Subcutaneous abdominal adipose tissue (tissue), 5 donors: ENCODE results near the gene ST3GAL5.
"Not testable (repeated sequence)": the region's sequence is repeated elsewhere in the genome, so short reads cannot be mapped to it uniquely, and the experiment has no call there.

Experiments used
- H3K27ac ChIP-seq: one replicate; pipeline ENCODE4 v1.7.0; 2013; ENCODE audit warnings: low read depth, mild to moderate bottlenecking, inconsistent platforms, low read length, moderate library complexity
- H3K27me3 ChIP-seq, 5 donors: one replicate each; pipeline ENCODE4 v1.7.0; 2013; ENCODE audit warnings: low read length in 5 of 5, inconsistent platforms in 1 of 5; ENCODE audit not compliant: control insufficient read depth in 5 of 5, insufficient read depth in 4 of 5
- H3K36me3 ChIP-seq, 5 donors: one replicate each; pipeline ENCODE4 v1.7.0; 2013; ENCODE audit warnings: low read length in 5 of 5; ENCODE audit not compliant: control insufficient read depth in 5 of 5, insufficient read depth in 5 of 5
- H3K4me1 ChIP-seq, 5 donors: one replicate each; pipeline ENCODE4 v1.7.0; 2013; ENCODE audit warnings: low read length in 5 of 5, mild to moderate bottlenecking in 3 of 5, moderate library complexity in 1 of 5; ENCODE audit not compliant: control insufficient read depth in 5 of 5, insufficient read depth in 5 of 5
- H3K4me3 ChIP-seq, 5 donors: one replicate each; pipeline ENCODE4 v1.7.0; 2013; ENCODE audit warnings: low read length in 5 of 5, low read depth in 1 of 5
- H3K9ac ChIP-seq, 5 donors: one replicate each; pipeline ENCODE4 v1.7.0; 2013; ENCODE audit warnings: low read length in 5 of 5, mild to moderate bottlenecking in 4 of 5, moderate library complexity in 3 of 5
- H3K9me3 ChIP-seq, 5 donors: one replicate each; pipeline ENCODE4 v1.7.0; 2013; ENCODE audit warnings: low read length in 5 of 5; ENCODE audit not compliant: control insufficient read depth in 5 of 5
- donor health status: healthy.
- donor health status: healthy.
- donor health status: healthy.
- donor health status: healthy.
- donor health status: healthy.

Gene ST3GAL5

GRCh38 chr2:85844486-85844885 is 44.3 kb downstream of the ST3GAL5 start:
- Histone ChIP-seq H3K27ac (no peak overlapping the region), H3K4me1 (no peaks in the 10 kb centered on the region), H3K9me3 (no peaks in the 10 kb centered on the region), H3K27me3 (no peaks in the 10 kb centered on the region), H3K36me3 (peaks cover 15 to 52% (median 24%) of the 10 kb centered on the region in 5 donors), H3K4me3 (no peak overlapping the region), H3K9ac (no peak overlapping the region)

GRCh38 chr2:85843543-85843942 is 45.2 kb downstream of the ST3GAL5 start:
- Histone ChIP-seq H3K27me3 (no peaks in the 10 kb centered on the region), H3K9ac (no peak overlapping the region), H3K4me1 (no peaks in the 10 kb centered on the region), H3K36me3 (peaks cover 15 to 54% (median 26%) of the 10 kb centered on the region in 5 donors), H3K27ac (no peak overlapping the region), H3K9me3 (no peaks in the 10 kb centered on the region), H3K4me3 (no peak overlapping the region)

- Histone ChIP-seq H3K27me3 (no peaks in the 10 kb centered on the region), H3K36me3 (peaks cover 11 to 35% (median 20%) of the 10 kb centered on the region in 5 donors), H3K9ac (no peak overlapping the region), H3K27ac (no peak overlapping the region), H3K4me1 (no peaks in the 10 kb centered on the region), H3K9me3 (no peaks in the 10 kb centered on the region), H3K4me3 (no peak overlapping the region)
Observed at GRCh38 chr2:85840091-85840490, 48.7 kb downstream of the ST3GAL5 start.

GRCh38 chr2:85839461-85839860 is 49.3 kb downstream of the ST3GAL5 start:
- Histone ChIP-seq H3K27ac (no peak overlapping the region), H3K4me1 (no peaks in the 10 kb centered on the region), H3K9ac (no peak overlapping the region), H3K27me3 (no peaks in the 10 kb centered on the region), H3K4me3 (no peak overlapping the region), H3K9me3 (no peaks in the 10 kb centered on the region), H3K36me3 (peaks cover 11 to 31% (median 15%) of the 10 kb centered on the region in 5 donors)

- Histone ChIP-seq H3K9me3 (no peaks in the 10 kb centered on the region), H3K27ac (no peak overlapping the region), H3K27me3 (no peaks in the 10 kb centered on the region), H3K4me1 (no peaks in the 10 kb centered on the region), H3K36me3 (peaks cover 8 to 25% (median 11%) of the 10 kb centered on the region in 5 donors), H3K4me3 (no peak overlapping the region), H3K9ac (no peak overlapping the region)
Observed at GRCh38 chr2:85838641-85839040, 50.1 kb downstream of the ST3GAL5 start.

GRCh38 chr2:85838181-85838580 is 50.6 kb downstream of the ST3GAL5 start:
- Histone ChIP-seq H3K9ac (no peak overlapping the region), H3K27me3 (no peaks in the 10 kb centered on the region)

GRCh38 chr2:85834466-85834865 is 54.3 kb downstream of the ST3GAL5 start:
- peaks cover 0 to 6% (median 5%) of the 10 kb centered on the region in 5 donors for H3K36me3 ChIP-seq
- no peaks in the 10 kb centered on the region for H3K4me1 ChIP-seq
- no peak overlapping the region for H3K27ac ChIP-seq
- H3K9ac ChIP-seq = no peak overlapping the region
- H3K27me3 ChIP-seq = no peaks in the 10 kb centered on the region
- no peak overlapping the region for H3K4me3 ChIP-seq
- H3K9me3 ChIP-seq = no peaks in the 10 kb centered on the region

More at GRCh38 chr2:85838181-85838580, 50.6 kb downstream of the ST3GAL5 start:
- H3K36me3 ChIP-seq = peaks cover 8 to 23% (median 11%) of the 10 kb centered on the region in 5 donors
- no peak overlapping the region for H3K4me3 ChIP-seq
- no peaks in the 10 kb centered on the region for H3K9me3 ChIP-seq
- no peaks in the 10 kb centered on the region for H3K4me1 ChIP-seq
- no peak overlapping the region for H3K27ac ChIP-seq

- H3K9ac ChIP-seq = no peak overlapping the region
- no peak overlapping the region for H3K4me3 ChIP-seq
- H3K4me1 ChIP-seq = peaks cover 0 to 12% (median 10%) of the 10 kb centered on the region in 5 donors
- no peaks in the 10 kb centered on the region for H3K36me3 ChIP-seq
- no peak overlapping the region for H3K27ac ChIP-seq
- no peaks in the 10 kb centered on the region for H3K9me3 ChIP-seq
- H3K27me3 ChIP-seq = peaks cover 0 to 2% (median 0%) of the 10 kb centered on the region in 5 donors
Observed at GRCh38 chr2:85831735-85832134, 57.1 kb downstream of the ST3GAL5 start.

- peaks cover 0 to 12% (median 10%) of the 10 kb centered on the region in 5 donors for H3K4me1 ChIP-seq
- peak overlapping the region in 1 of 5 donors; percentile 3 for H3K9ac ChIP-seq
- no peaks in the 10 kb centered on the region for H3K36me3 ChIP-seq
- no peak overlapping the region for H3K4me3 ChIP-seq
- no peaks in the 10 kb centered on the region for H3K9me3 ChIP-seq
- peaks cover 0 to 3% (median 0%) of the 10 kb centered on the region in 5 donors for H3K27me3 ChIP-seq
- H3K27ac ChIP-seq = no peak overlapping the region
Observed at GRCh38 chr2:85830645-85831044, 58.1 kb downstream of the ST3GAL5 start.

- H3K4me3 ChIP-seq, H3K36me3 ChIP-seq, H3K9ac ChIP-seq, H3K27ac ChIP-seq, H3K9me3 ChIP-seq, H3K27me3 ChIP-seq: not testable (repeated sequence)
- H3K4me1 ChIP-seq = peaks cover 0 to 12% (median 10%) of the 10 kb centered on the region in 5 donors
Observed at GRCh38 chr2:85829394-85829793, 59.4 kb downstream of the ST3GAL5 start.
